MCF 10A (cell line): ENCODE results near the gene SERPINB6. TPM values are rescaled to one million over a fixed set of nuclear protein-coding genes. Genes with fewer than 3 reads are reported as not detected.

Experiments used
- BruUV-seq: library from RNA; stranded (reverse); fragments of 400-500 nt; replicated peaks from 2 replicates; lab custom pipeline; 2021; lab: Mats Ljungman, UMichigan
- CTCF ChIA-PET: fragments of 300-600 bp; sonication (Branson Sonifier 250); formaldehyde crosslinking; extraction: SDS; loops from one replicate; lab custom pipeline; 2021; ENCODE audit warnings: antibody characterized with exemption, inconsistent platforms; lab: Yijun Ruan, JAX
- POLR2A ChIA-PET: fragments of 300-600, 350-650 bp; sonication (Branson Sonifier 250); formaldehyde crosslinking; extraction: SDS; loops from one replicate; lab custom pipeline; 2020; ENCODE audit warnings: antibody characterized with exemption, inconsistent platforms; lab: Yijun Ruan, JAX
- DNase-seq: peaks from one replicate; pipeline ENCODE4 v3.0.0-alpha.2; 2018; ENCODE audit not compliant: unreplicated experiment
- H3K27ac Mint-ChIP-seq: one replicate; pipeline ENCODE4 v1.8.0; 2022; ENCODE audit warnings: mild to moderate bottlenecking, low read depth, mixed read lengths; ENCODE audit not compliant: unreplicated experiment
- H3K27me3 Mint-ChIP-seq: one replicate; pipeline ENCODE4 v1.8.0; 2022; ENCODE audit warnings: mixed read lengths; ENCODE audit not compliant: insufficient read depth, unreplicated experiment
- H3K36me3 Mint-ChIP-seq: one replicate; pipeline ENCODE4 v1.8.0; 2022; ENCODE audit warnings: mild to moderate bottlenecking, moderate library complexity, mixed read lengths; ENCODE audit not compliant: insufficient read depth, unreplicated experiment
- H3K4me1 Mint-ChIP-seq: one replicate; pipeline ENCODE4 v1.8.0; 2022; ENCODE audit warnings: mixed read lengths; ENCODE audit not compliant: insufficient read depth, unreplicated experiment
- H3K4me3 Mint-ChIP-seq: one replicate; pipeline ENCODE4 v1.8.0; 2022; ENCODE audit warnings: mild to moderate bottlenecking, moderate library complexity, mixed read lengths; ENCODE audit not compliant: unreplicated experiment
- H3K9me3 Mint-ChIP-seq: one replicate; pipeline ENCODE4 v1.8.0; 2022; ENCODE audit warnings: mixed read lengths; ENCODE audit not compliant: unreplicated experiment
- CTCF ChIP-seq: fragments of 200-600 bp; IDR thresholded peaks from one replicate; pipeline ENCODE4 v1.8.0; 2022; ENCODE audit warnings: antibody characterized with exemption, mild to moderate bottlenecking; ENCODE audit not compliant: unreplicated experiment
- intact Hi-C: fragments of 100-400 bp; cut with micrococcal nuclease; formaldehyde crosslinking; loops from 2 replicates; pipeline ENCODE4 v1.14.1; 2022
- total RNA-seq: library from RNA; stranded (reverse); gene quantifications from 2 replicates; pipeline ENCODE4 v1.2.3, GENCODE V29; 2022

SERPINB6 gene
- total RNA-seq, 1 experiment from 2014 or later, result 75.6 TPM

- no peaks in the 10 kb centered on the region for H3K9me3 Mint-ChIP-seq
- no peak overlapping the region for H3K4me3 Mint-ChIP-seq
- TF ChIP-seq CTCF, result no peak
- ChIA-PET POLR2A (no interaction called here), CTCF (no interaction called here)
- H3K36me3 Mint-ChIP-seq, result no peaks in the 10 kb centered on the region
- no peaks in the 10 kb centered on the region for H3K4me1 Mint-ChIP-seq
- no peaks in the 10 kb centered on the region for H3K27me3 Mint-ChIP-seq
- BruUV-seq, result no TSS peak
- no peak for DNase-seq
- intact Hi-C loops, result no loop called here
- no peak overlapping the region for H3K27ac Mint-ChIP-seq
Observed at GRCh38 chr6:2918936-2919335, 52.4 kb downstream of the SERPINB6 start.

GRCh38 chr6:2917801-2918445 is 53.4 kb downstream of the SERPINB6 start:
- TF ChIP-seq CTCF, result no peak
- no peaks in the 10 kb centered on the region for H3K27me3 Mint-ChIP-seq
- no peak overlapping the region for H3K27ac Mint-ChIP-seq
- POLR2A ChIA-PET, result no interaction called here
- CTCF ChIA-PET, result interaction anchor here (0.7 kb wide), 1 partner anchor 21 kb away, joined by 3 read pairs; no protein-coding TSS in a partner anchor
- H3K4me3 Mint-ChIP-seq, result no peak overlapping the region
- BruUV-seq, result no TSS peak
- no peak for DNase-seq
- no peaks in the 10 kb centered on the region for H3K36me3 Mint-ChIP-seq
- H3K9me3 Mint-ChIP-seq, result no peaks in the 10 kb centered on the region
- intact Hi-C loops, result no loop called here
- no peaks in the 10 kb centered on the region for H3K4me1 Mint-ChIP-seq

- no peak for DNase-seq
- BruUV-seq, result no TSS peak
- intact Hi-C loops, result no loop called here
- CTCF ChIA-PET, result interaction anchor here (0.7 kb wide), 1 partner anchor 20 kb away, joined by 3 read pairs; no protein-coding TSS in a partner anchor
- no peaks in the 10 kb centered on the region for H3K36me3 Mint-ChIP-seq
- no peaks in the 10 kb centered on the region for H3K27me3 Mint-ChIP-seq
- no peak overlapping the region for H3K4me3 Mint-ChIP-seq
- no peak for TF ChIP-seq CTCF
- H3K4me1 Mint-ChIP-seq, result no peaks in the 10 kb centered on the region
- no peaks in the 10 kb centered on the region for H3K9me3 Mint-ChIP-seq
- H3K27ac Mint-ChIP-seq, result no peak overlapping the region
- POLR2A ChIA-PET, result no interaction called here
Observed at GRCh38 chr6:2917065-2917464, 54.3 kb downstream of the SERPINB6 start.

GRCh38 chr6:2916158-2916925 is 55.0 kb downstream of the SERPINB6 start:
- Mint-ChIP-seq H3K27me3 (no peaks in the 10 kb centered on the region), H3K36me3 (no peaks in the 10 kb centered on the region), H3K27ac (no peak overlapping the region), H3K9me3 (no peaks in the 10 kb centered on the region), H3K4me1 (no peaks in the 10 kb centered on the region), H3K4me3 (no peak overlapping the region)
- ChIA-PET CTCF (interaction anchor here (1.3 to 1.4 kb wide), 2 partner anchors 16 to 70 kb away, joined by 3 to 7 read pairs; no protein-coding TSS in a partner anchor), POLR2A (no interaction called here)
- TF ChIP-seq CTCF, result no peak
- intact Hi-C loops, result no loop called here
- BruUV-seq, result no TSS peak
- DNase-seq, result no peak
